Uterus (tissue), 2 donors: ENCODE results near the gene ABHD16A.

ENCODE experiments used
- CTCF ChIP-seq, 4 experiments: fragments of 200-600 bp in 2 of 4; fragments of 450-650 bp in 2 of 4; sonication (generic) in 2 of 4; IDR thresholded peaks; one replicate each; pipeline ENCODE4 v1.5.1; 2016 to 2019; ENCODE audit warnings: antibody characterized with exemption in 4 of 4, mild to moderate bottlenecking in 2 of 4, moderate library complexity in 1 of 4
- POLR2A ChIP-seq, 2 donors: fragments of 450-650 bp; IDR thresholded peaks; one replicate each; pipeline ENCODE4 v1.6.1; 2016; ENCODE audit warnings: antibody characterized with exemption in 2 of 2, mild to moderate bottlenecking in 1 of 2, moderate library complexity in 1 of 2

GRCh38 chr6:31700740-31701401 lies 2.3 kb downstream of the ABHD16A start:
- TF ChIP-seq POLR2A (IDR thresholded peaks at IDR 0.05) (no peak), CTCF (IDR thresholded peaks at IDR 0.05) (no peak)
